NOMO-1 (cell line): ENCODE results near the gene GTPBP1.

ENCODE experiments used
- DNase-seq, 2 experiments: peaks; one replicate each; lab custom pipeline; 2025; ENCODE audit not compliant: unreplicated experiment in 2 of 2; lab: John Stamatoyannopoulos, UW

Gene GTPBP1

DNA sequence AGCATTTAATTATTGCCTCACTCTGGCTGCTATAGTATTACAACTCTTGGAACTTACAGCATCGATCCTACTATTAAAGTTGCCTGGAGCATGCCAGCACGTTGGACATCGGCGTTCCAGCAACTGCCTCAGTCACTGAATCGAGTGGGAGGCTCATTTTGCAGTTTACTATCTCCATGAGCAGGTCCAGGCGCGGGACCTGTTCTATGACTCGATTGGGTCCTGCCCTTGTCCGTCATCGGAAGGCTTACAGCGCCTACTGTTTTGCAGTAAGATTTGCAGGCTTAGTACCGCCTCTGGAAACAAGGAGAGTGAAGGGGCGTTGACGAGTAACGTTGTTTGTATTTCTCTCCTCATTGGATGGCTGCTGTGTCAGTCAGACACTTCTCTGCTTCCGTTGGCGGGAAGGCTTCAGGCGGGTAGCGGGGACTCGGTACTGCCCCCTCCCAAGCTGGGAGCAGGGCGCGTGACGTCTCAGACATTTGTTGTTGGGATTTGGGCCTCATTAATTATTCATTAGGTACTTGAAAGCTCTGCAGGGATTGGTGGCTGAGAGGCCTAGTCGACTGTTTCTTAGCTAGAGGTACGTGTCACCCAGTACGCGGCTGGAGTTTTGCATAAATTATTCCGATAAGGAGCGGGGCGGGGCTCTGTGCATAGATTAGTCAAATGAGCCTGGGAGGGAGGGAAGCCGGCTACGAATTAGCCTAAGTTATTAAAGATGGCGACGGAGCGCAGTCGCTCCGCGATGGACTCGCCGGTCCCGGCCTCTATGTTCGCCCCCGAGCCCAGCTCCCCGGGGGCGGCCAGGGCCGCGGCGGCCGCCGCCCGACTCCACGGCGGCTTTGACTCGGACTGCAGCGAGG, at the start of gene GTPBP1:
Gene GTPBP1, plus strand, starts transcription at position 710 of the 866 bp plus-strand sequence. Its CDS starts 12 bp downstream, at position 722.
- peak; percentile 100 for DNase-seq

DNA sequence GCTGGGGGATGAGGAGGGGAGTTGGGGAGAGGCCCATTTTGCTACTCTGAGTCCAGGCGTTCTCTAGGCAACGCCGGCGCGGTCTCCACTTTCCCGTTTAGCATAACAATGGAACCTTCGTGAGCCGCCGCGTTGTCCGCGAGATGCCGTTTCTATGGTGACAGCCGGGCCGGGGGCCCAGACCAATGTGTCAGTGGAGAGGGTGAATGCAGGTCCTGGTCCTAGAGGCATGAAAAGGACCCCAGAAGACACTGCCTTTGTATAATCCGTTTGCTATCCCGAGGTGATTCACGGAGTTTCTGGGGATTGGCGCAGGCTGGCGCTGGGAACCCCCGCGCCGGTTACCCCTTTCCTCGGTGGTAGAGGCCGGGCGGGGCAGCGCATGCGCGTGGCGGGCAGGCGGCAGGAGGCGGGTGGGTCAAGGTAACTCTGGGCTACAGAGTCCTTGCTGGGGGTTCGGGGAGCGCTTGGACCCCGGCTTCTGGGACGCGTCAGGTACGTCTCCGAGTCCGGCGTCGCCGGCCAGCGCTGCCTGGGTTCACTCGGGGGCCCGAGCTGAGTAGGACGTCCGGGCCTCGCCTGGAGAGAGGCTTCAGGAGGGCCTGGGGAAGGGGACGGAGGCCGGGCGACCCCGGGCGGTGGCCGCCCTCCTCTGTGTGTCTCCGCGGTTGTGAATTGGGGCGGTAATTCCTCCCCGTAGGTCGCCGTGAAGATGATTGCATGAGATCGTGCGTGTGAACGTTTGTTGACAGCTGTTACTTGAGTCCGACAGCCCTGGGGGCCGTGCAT, 49.3 kb upstream of the GTPBP1 start, which contains the start of the genes CBY1 and FAM227A:
Gene CBY1, plus strand, starts transcription at position 383 of the 789 bp plus-strand sequence. CDS start 11,417 bp downstream, outside the sequence.
Gene FAM227A, minus strand, starts transcription at position 137 of the 789 bp plus-strand sequence. CDS start 6,224 bp downstream, outside the sequence.
- peak; percentile 87 to 88 for DNase-seq

DNA sequence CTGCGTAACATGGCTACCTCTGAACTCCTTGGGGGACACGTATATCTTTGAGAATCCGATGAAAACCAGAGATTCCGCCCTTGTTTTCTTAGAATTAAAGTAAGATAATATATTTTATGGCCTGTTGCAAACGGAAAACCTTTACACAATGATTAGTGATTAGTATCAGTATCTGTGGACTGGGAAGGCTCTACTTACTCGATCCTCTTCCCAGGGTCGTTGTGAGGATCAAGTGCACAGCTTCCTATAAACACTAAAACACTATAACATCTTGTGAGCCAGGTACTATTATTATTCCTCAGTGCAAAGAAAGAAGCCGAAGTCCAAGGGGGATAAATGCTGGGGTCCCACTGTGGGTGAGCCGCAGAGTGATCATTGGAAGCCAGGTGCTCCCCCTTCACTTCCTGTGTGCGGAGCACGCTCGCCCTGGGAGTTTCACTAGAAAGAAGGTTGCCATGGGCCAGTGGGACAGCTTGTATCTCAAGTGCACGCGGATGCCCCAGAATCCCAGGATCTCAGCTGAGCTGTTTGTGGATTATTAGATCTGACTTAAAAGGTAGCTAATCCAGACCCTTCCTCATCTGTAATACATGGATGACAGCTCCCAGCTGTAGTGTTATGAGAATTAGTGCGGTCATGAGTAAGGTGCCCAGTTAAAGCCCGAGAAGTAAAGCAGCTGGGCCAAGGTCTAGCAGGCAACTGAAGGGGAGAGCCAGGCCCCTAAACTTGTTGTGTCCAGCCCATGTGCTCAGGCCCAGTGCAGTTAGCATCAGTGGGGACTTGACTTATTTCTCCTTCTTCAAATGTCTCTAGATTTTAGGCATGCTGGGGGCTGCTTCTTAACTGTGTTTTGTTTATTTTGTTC, 48.5 kb upstream of the GTPBP1 start:
- no peak for DNase-seq

DNA sequence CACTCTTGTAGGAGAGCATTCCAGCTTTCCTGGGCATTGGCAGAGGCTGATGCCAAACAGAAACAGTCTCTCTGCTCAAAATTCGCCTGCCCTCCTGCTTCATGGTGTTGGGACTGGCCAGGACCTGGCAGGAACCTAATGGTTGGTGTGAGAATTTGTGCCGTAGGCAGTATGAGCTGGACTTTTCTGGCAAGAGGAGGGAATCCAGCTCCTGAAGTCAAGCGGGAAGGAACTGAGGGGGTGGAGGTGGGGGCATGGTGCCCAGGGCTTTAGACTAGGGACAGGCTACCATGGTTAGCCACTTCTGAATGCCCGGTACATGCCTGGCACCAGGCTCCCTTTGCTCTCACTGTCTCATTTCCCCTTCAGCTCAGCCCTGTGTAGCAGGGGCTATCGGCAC, 30.9 kb upstream of the GTPBP1 start:
- no peak for DNase-seq

DNA sequence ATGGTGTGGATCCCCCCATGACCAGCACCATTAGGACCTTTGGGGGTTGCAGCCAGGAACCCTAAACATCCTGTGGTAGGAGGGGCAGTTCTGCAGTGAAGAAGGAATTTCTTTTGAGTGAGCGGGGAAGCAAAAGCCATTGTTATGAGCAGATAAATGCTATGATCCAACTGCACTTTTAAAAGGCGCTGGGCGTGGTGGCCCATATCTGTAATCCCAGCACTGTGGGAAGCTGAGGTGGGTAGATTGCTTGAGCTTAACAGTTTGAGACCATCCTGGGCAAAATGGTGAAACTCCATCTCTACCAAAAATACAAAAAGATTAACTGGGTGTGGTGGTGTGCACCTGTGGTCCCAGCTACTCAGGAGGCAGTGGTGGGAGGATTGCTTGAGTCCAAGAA, 29.9 kb upstream of the GTPBP1 start:
- DNase-seq = no peak

DNA sequence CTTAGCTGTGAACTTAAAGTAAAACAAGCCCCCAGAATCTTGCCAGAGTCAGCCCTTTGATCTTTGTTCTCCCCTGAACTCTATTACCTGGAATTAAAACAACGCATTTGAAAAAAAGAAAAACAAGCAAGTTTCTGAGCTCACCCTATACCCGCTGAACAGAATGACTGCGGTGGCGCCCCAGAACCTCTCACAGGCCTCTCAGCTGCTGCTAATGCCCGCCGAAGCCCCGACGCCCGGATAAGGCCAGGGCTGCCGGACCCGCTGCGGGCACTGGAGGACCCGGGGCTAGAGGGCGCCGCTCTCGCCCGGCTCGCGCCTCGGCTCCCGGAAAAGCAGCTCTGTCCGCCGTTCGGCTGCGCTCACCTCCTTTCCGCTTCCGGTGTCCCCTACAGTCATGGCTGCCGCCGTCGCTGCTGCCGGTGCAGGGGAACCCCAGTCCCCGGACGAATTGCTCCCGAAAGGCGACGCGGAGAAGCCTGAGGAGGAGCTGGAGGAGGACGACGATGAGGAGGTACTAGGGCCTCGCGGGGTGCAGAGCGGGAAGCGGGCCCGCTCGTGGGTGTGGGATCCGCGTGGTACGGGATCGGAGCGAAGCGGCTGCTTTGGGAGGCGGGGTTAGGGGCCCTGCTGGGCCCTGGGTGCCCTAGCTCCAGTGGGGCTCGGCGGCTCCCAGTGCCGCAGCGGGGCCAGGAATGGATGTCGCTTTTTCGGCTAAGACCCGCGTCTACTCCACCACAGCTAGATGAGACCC, 24.0 kb upstream of the GTPBP1 start, which contains the start of gene TOMM22:
Gene TOMM22, plus strand, starts transcription at position 376 of the 754 bp plus-strand sequence. Its CDS starts 22 bp downstream, at position 398.
- peak; percentile 86 to 93 for DNase-seq

DNA sequence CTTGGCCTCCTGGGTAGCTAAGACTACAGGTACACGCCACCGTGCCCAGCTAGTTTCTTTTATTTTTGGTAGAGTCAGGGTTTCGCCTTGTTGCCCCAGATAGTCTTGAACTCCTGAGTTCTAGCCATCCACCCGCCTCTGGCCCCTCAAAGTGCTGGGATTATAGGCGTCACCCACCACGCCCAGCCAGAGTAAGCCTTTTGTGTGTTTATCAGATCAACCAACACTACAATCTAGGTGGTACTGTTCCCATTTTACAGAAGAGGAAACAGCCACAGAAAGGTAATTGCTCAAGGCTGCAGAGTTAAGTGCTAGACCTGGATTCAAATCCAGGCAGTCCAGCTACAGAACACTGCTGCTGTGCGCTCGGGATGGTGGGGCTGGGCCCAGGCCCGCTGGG, 20.8 kb upstream of the GTPBP1 start:
- DNase-seq = no peak

DNA sequence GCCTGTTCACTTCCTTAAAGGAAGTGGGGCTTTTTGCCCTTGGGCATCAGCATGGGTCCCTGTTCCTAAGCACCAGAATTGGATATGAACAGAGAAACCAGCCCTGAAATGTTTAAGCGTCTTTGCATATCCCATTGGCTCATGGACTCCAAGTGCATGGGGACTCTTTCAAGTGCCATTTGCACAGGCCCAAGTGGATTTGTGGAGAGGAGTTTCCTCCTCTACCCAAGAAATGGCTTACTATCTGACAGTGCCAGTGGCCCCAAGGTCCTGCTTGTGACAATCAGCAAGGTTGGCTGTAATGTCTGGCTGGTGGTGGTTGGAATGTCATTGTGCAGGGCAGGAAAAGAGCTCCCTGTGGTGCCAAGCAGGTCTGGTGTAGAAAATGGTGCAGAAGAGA, 20.0 kb upstream of the GTPBP1 start:
- DNase-seq = no peak

DNA sequence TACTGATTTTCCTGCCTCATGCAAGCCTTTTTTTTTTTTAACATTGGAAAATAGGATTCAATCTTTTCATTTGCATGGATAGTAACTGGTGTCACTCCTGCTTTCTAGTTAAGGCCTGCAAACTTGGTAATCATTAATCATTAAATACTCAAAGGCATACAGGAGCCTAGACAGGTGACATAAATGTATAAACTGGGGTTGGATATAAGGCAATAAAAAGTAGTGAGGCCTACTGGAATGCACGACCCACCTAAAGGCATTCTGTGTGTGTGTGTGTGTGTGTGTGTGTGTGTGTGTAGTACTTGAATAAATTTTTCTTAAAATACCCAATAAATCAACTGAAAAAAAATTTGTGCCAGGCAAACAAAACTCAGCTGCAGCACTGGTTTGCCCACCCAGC, 16.1 kb upstream of the GTPBP1 start:
- DNase-seq = no peak

DNA sequence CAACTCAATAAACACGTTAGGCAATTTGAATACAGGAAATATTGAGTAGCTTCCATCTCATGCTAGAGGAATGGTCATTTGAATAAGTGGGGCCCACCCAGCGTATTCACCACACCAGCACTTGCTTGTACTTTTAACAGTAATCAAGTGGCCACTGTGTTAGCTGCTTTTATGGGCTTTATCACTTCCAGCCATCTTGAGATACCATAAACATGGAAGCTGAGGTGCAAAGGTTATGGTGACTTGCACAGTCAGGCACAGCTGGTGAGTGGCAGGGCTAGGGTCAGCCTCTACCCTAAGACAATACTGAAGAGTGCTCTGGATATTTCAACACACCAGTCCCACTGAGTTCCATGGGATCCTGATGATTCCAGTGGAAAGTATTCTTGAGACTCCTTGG, 11.7 kb upstream of the GTPBP1 start:
- no peak for DNase-seq

DNA sequence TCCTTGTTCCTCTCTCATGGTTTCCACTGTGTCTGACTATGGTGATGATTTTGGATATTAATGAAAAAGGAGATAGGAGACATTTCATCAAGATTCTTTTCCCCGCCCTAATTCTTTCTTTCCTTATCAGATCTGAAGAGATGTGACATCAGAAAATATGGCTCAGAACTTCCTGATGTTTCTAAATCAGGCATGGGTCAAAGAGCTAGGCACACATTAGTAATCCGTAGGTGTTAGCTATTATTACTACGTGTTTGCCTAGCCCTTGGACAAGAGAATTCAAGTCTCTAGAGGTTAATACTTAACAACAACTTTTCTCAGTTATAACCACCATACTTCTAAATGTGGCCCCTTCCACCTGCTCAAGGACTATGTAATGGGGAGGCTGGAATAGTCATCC, 10.8 kb upstream of the GTPBP1 start:
- DNase-seq = no peak

DNA sequence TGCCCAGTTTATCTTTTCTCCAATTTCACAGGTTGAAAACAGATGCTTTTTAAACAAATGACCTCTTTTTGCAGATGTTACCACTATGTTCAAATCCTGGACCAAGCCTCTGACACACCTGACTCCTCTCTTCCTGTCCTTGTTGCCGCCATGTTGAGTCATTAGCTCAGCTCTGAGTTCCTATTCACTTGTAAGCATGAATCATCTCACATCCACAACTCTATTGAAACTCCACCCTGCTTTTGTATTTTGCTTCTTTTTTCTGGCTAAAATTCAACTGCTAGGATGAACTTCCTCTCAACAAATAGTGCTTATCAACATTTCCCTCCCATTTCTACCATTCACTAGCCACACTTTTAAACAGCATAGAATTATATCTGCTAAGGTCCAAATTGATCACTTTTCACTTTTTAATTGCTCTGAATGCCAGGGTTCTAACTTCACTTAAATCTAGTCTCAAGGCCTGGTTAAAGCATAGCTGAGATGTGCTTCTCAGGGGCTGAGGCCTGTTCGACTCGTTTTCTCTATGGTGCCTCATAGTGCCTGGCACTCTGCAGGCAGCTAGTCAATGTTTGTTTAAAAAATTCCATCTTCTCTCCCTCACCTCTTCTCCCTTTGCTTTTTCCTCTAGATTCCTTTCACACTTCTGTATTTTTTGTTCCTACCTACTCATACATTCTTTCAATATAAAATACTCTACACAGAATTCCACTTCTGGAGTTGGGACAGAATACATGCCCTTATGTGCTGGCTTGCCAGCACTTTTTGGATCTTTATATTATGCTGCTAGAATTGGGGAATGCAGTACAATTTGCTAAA, 8.9 kb upstream of the GTPBP1 start:
- peak in 1 of 2 experiments; percentile 10 for DNase-seq

DNA sequence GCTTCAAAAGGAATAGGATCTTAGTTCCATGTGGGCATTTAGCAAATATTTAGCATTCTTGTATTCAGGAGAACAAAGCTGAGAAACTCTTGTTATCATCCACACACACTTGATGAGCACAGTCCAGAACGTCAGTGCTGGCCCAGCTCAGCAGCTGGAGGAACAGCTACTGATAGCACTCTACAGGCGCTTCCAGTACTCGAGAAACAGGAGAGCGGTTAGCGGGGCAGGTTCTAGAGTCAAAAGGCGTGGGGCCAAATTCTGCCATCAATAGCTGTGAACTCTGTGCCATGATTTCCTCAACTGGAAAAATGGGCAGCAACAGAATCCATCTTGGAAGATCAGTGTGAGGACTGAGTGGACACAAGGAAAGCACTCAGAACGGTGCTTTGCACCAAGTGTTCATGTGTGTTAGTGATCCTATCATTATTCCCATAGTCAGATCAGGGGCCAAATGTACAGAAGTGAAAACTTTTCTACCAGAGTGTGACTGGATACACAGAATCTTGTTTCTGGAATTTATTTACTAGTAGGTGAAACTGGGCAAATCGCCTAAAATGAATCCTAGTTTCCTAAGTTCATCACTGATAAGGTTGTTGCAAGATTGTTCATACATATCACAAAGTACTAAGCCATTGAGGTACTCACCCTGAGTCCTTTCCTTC, 8.2 kb upstream of the GTPBP1 start:
- no peak for DNase-seq

DNA sequence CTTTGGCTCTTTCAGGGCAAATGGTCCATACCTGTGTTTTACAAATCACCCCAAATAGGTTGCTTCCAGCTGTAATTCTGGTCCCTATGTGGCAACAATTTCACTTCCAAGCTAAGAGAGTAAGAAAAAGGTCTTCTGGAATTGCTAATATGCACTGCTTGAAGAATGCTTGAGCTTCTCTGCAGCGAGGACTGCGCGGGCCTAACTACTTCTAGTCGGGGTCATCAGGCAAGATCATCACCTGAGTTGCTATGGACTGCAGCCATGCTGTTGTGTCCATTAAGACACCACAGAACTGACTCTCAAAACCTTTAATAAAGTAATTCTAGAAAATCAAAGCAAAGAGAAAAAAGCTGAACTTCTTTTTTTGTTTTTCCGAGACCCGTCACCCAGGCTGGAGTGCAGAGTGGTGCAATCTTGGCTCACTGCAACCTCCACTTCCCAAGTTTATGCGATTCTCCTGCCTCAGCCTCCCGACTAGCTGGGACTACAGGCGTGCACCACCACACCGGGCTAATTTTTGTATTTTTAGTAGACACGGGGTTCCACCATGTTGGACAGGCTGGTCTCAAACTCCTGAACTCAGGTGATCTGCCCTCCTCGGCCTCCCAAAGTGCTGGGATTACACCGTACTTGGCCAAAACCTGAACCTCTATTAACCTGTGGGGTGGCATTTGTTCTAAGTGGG, 7.2 kb upstream of the GTPBP1 start:
- no peak for DNase-seq

DNA sequence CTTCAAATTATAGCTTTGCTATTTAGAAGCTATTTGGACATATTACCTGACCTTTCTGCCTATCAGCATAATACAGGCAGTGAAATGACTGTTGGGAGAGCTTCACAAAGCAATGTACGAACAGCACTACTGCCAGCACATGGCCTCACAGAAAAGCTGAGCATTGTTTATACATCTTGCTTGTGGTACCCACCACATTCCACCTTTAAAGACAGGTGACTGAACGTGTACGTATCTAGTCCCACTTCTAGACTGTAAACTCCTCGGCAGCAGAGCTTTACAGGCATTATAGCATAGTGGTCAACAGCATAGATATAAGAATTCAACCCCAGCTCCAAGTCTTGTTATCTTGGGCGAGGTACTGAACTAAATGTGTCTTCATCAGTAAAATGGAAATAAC, 6.6 kb upstream of the GTPBP1 start:
- DNase-seq = no peak

DNA sequence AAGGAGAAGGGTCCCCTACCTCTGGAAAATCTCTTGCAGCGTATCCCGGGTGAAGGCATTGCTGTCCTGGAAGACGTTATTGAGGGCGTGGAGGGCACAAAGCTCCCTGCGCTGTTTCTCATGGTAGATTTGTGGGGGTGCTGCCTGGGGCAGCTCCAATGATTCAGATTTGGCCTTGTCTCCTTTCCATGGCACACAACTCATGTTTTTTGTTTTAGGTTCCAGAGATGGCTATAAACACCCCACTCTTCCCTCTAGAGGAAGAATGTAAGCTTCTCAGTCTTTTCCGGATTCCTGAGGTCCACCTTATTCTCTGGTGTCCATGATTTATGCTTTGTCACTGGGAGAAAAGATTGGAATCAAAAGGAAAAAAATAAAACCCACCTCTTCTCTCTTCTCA, 6.0 kb upstream of the GTPBP1 start:
- DNase-seq = peak in 1 of 2 experiments; percentile 9

DNA sequence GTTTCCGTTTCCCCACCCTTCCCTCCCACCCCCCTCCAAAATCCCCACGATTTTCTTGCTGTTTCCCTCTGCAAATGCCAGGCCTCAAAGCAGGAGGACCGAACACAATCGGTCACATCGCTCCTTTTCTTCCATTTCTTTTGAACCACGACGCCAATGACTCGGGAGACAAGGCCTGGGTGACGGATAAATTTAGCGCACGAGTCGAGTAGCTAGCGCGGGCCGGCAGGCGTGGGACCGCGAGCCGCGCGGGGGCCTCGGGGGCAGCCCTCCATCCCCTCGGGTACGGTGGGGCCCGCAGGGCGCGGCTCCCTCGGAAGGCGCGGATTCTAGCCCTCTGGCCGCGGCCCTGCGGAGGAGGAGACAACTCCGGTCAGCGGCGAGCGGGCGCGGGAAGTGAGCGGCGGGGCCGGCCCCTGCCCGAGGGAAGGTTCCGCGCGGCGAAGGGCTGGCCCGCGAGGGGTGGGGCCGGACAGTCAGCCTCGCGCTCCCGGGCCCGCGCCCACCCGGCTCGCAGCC, 5.4 kb upstream of the GTPBP1 start:
- DNase-seq = peak; percentile 71 to 77
